Right cardiac atrium (tissue), 5 donors: ENCODE measurements around the gene RFX8. TPM values are rescaled to one million over a fixed set of nuclear protein-coding genes. Genes with fewer than 3 reads are reported as not detected.
A peak's percentile ranks its signal among the peaks of the same experiment; 100 is the strongest.
"Not testable (repeated sequence)": the region's sequence is repeated elsewhere in the genome, so short reads cannot be mapped to it uniquely, and the experiment has no call there.

ENCODE experiments used
- ATAC-seq, 2 donors: fragments of 200-7000 bp; cut with Tn5 transposase; one replicate each; pipeline versions ENCODE4 v1.8.0 to v1.9.1; 2020; ENCODE audit warnings: moderate library complexity in 2 of 2, mild to moderate bottlenecking in 1 of 2
- DNase-seq, 3 donors: peaks; one replicate each; pipeline ENCODE4 v3.0.0-alpha.2; 2020
- H3K27ac ChIP-seq: one replicate; pipeline ENCODE4 v1.5.1; 2013; ENCODE audit warnings: mild to moderate bottlenecking, low read length, control low read depth, moderate library complexity
- H3K27me3 ChIP-seq: one replicate; pipeline ENCODE4 v1.6.1; 2013; ENCODE audit not compliant: control insufficient read depth, insufficient read depth
- H3K4me1 ChIP-seq: one replicate; pipeline ENCODE4 v1.6.1; 2013; ENCODE audit warnings: low read length; ENCODE audit not compliant: control insufficient read depth, insufficient read depth
- H3K4me3 ChIP-seq: one replicate; pipeline ENCODE4 v1.5.1; 2013; ENCODE audit warnings: low read length, control low read depth
- H3K9me3 ChIP-seq: one replicate; pipeline ENCODE4 v1.6.1; 2013; ENCODE audit warnings: low read length; ENCODE audit not compliant: control insufficient read depth
- WGBS: extraction: QIAGEN DNeasy Blood & Tissue Kit; methylation state at CpG from one replicate; pipeline ENCODE4 v1.1.7; 2013; 5-methylcytosine and 5-hydroxymethylcytosine counted together
- intact Hi-C, 4 donors: fragments of 100-400 bp; cut with DNase I; formaldehyde crosslinking; loops; one replicate each; pipeline versions ENCODE4 v1.11.0 to v1.14.0; 2022 to 2023
- polyA plus RNA-seq: library from polyadenylated mRNA; stranded (reverse); fragments of 200-250 nt; gene quantifications from one replicate; pipeline ENCODE4 v1.2.3, GENCODE V29; 2013
- total RNA-seq, 4 donors: library from RNA; stranded (reverse); fragmentation: NEBNext Ultra II Directional; extraction: Animal tissue kit (Norgen Biotek cat#: 25700); gene quantifications; one replicate each; pipeline ENCODE4 v1.2.1, GENCODE V29; 2021
- donor health status: healthy with polysubstance abuse.
- donor health status: DM: no; HTN: yes; CAD: no.
- donor health status: DM: no; HTN: no; CAD: no.
- donor health status: DM: no; HTN: yes; CAD: no; lungs with severe emphysema.
- donor health status: DM: yes; HTN: yes; CAD: no.

Gene RFX8
- total and polyA plus RNA-seq, 5 donors, result 0.45 to 1.1 (median 0.53) TPM

- H3K4me1 ChIP-seq, result no peaks in the 10 kb centered on the region
- H3K27ac ChIP-seq, result no peak overlapping the region
- no peak overlapping the region for H3K4me3 ChIP-seq
- 89% methylated on average over 1 of the region's 1 CpG for WGBS
- DNase-seq (no peak), ATAC-seq (no peak)
- intact Hi-C loops, result loop anchor here in 1 of 4 donors (10.0 kb wide), 1 partner anchor 183 kb away; the partner anchor contains the start of gene MAP4K4
- H3K9me3 ChIP-seq, result no peaks in the 10 kb centered on the region
- H3K27me3 ChIP-seq, result no peaks in the 10 kb centered on the region
These were observed 36.5 kb upstream of the RFX8 start for GRCh38 chr2:101511381-101511780.

- 65% methylated on average over 8 of the region's 8 CpGs for WGBS
- H3K27me3 ChIP-seq, result no peaks in the 10 kb centered on the region
- intact Hi-C loops, result loop anchor here in 1 of 4 donors (10.0 kb wide), 1 partner anchor 185 kb away; the partner anchor contains the start of gene MAP4K4
- no peak overlapping the region for H3K27ac ChIP-seq
- DNase-seq, result no peak
- peak; percentile 33 to 46 for ATAC-seq
- H3K4me1 ChIP-seq, result no peaks in the 10 kb centered on the region
- no peaks in the 10 kb centered on the region for H3K9me3 ChIP-seq
- no peak overlapping the region for H3K4me3 ChIP-seq
These were observed 34.8 kb upstream of the RFX8 start for GRCh38 chr2:101509499-101510284.

- ATAC-seq (no peak), DNase-seq (no peak)
- 71% methylated on average over 5 of the region's 5 CpGs for WGBS
- Histone ChIP-seq H3K4me1 (no peaks in the 10 kb centered on the region), H3K9me3 (no peaks in the 10 kb centered on the region), H3K4me3 (no peak overlapping the region), H3K27ac (no peak overlapping the region), H3K27me3 (no peaks in the 10 kb centered on the region)
- intact Hi-C loops, result no loop called here
These were observed 33.7 kb upstream of the RFX8 start for GRCh38 chr2:101508636-101509035.

- intact Hi-C loops, H3K4me3 ChIP-seq, H3K4me1 ChIP-seq, H3K27ac ChIP-seq, H3K9me3 ChIP-seq, DNase-seq, H3K27me3 ChIP-seq, ATAC-seq: not testable (repeated sequence)
- WGBS, result 78% methylated on average over 3 of the region's 4 CpGs
These were observed 30.4 kb upstream of the RFX8 start for GRCh38 chr2:101505276-101505675.

GRCh38 chr2:101504744-101505143 is 29.8 kb upstream of the RFX8 start:
- H3K4me1 ChIP-seq, intact Hi-C loops, ATAC-seq, DNase-seq, H3K4me3 ChIP-seq, H3K9me3 ChIP-seq, H3K27ac ChIP-seq, H3K27me3 ChIP-seq: not testable (repeated sequence)
- WGBS, result 81% methylated on average over 8 of the region's 8 CpGs

- DNase-seq (no peak), ATAC-seq (peak; percentile 14 to 22)
- Histone ChIP-seq H3K9me3 (no peaks in the 10 kb centered on the region), H3K4me1 (peaks cover 4% of the 10 kb centered on the region), H3K27me3 (no peaks in the 10 kb centered on the region), H3K27ac (no peak overlapping the region), H3K4me3 (no peak overlapping the region)
- WGBS, result 83% methylated on average over 5 of the region's 5 CpGs
- intact Hi-C loops, result no loop called here
These were observed 27.2 kb upstream of the RFX8 start for GRCh38 chr2:101502095-101502494.

GRCh38 chr2:101501443-101501842 is 26.5 kb upstream of the RFX8 start:
- H3K27me3 ChIP-seq, result no peaks in the 10 kb centered on the region
- H3K4me1 ChIP-seq, result peaks cover 4% of the 10 kb centered on the region
- DNase-seq, result no peak
- ATAC-seq, result no peak
- H3K4me3 ChIP-seq, result no peak overlapping the region
- intact Hi-C loops, result no loop called here
- H3K9me3 ChIP-seq, result no peaks in the 10 kb centered on the region
- no peak overlapping the region for H3K27ac ChIP-seq
- 36% methylated on average over 3 of the region's 3 CpGs for WGBS

- H3K4me1 ChIP-seq, result peaks cover 4% of the 10 kb centered on the region
- intact Hi-C loops, result no loop called here
- H3K4me3 ChIP-seq, result no peak overlapping the region
- no peaks in the 10 kb centered on the region for H3K9me3 ChIP-seq
- H3K27me3 ChIP-seq, result no peaks in the 10 kb centered on the region
- no peak for DNase-seq
- H3K27ac ChIP-seq, result peak overlapping the region; percentile 19
- ATAC-seq, result peak; percentile 40 to 67
- 20% methylated on average over 5 of the region's 5 CpGs for WGBS
These were observed 25.9 kb upstream of the RFX8 start for GRCh38 chr2:101500860-101501259.

- 48% methylated on average over 2 of the region's 2 CpGs for WGBS
- Histone ChIP-seq H3K27me3 (no peaks in the 10 kb centered on the region), H3K4me1 (peaks cover 4% of the 10 kb centered on the region), H3K4me3 (no peak overlapping the region), H3K9me3 (no peaks in the 10 kb centered on the region), H3K27ac (no peak overlapping the region)
- ATAC-seq (no peak), DNase-seq (no peak)
- intact Hi-C loops, result no loop called here
These were observed 25.3 kb upstream of the RFX8 start for GRCh38 chr2:101500180-101500579.

GRCh38 chr2:101496279-101496678 is 21.4 kb upstream of the RFX8 start:
- Histone ChIP-seq H3K9me3 (no peaks in the 10 kb centered on the region), H3K27ac (no peak overlapping the region), H3K4me3 (no peak overlapping the region), H3K27me3 (no peaks in the 10 kb centered on the region), H3K4me1 (no peaks in the 10 kb centered on the region)
- DNase-seq (no peak), ATAC-seq (no peak)
- intact Hi-C loops, result no loop called here
- WGBS, result 52% methylated on average over 4 of the region's 4 CpGs

- 84% methylated on average over 6 of the region's 6 CpGs for WGBS
- intact Hi-C loops, result no loop called here
- no peak for DNase-seq
- Histone ChIP-seq H3K4me3 (no peak overlapping the region), H3K9me3 (no peaks in the 10 kb centered on the region), H3K27me3 (no peaks in the 10 kb centered on the region), H3K4me1 (no peaks in the 10 kb centered on the region), H3K27ac (no peak overlapping the region)
- ATAC-seq, result no peak
These were observed 18.1 kb upstream of the RFX8 start for GRCh38 chr2:101492936-101493473.
